IMR-90 (cell line): ENCODE results near the gene INTS2.

Source experiments
- CHD1 ChIP-seq: IDR thresholded peaks from 2 replicates; pipeline ENCODE4 v1.6.1; 2012; ENCODE audit warnings: low read depth, low read length, improper control_type of control experiment
- CTCF ChIP-seq: conservative IDR thresholded peaks from 2 replicates; pipeline ENCODE4 v1.5.1; 2012; ENCODE audit warnings: mild to moderate bottlenecking, low read depth, low read length, improper control_type of control experiment
- ELK1 ChIP-seq: fragments of 150-350 bp; IDR thresholded peaks from 2 replicates; pipeline ENCODE4 v1.6.1; 2016; ENCODE audit warnings: low read depth, mild to moderate bottlenecking, low read length, moderate library complexity, borderline replicate concordance
- MAZ ChIP-seq: IDR thresholded peaks from 2 replicates; pipeline ENCODE4 v1.6.1; 2012; ENCODE audit warnings: low read depth, mild to moderate bottlenecking, low read length, improper control_type of control experiment, moderate library complexity, borderline replicate concordance
- POLR2A ChIP-seq: IDR thresholded peaks from 2 replicates; pipeline ENCODE4 v1.6.1; 2012; ENCODE audit warnings: mild to moderate bottlenecking, low read depth, low read length
- RAD21 ChIP-seq: IDR thresholded peaks from 2 replicates; pipeline ENCODE4 v1.6.1; 2012; ENCODE audit warnings: low read length, improper control_type of control experiment
- RCOR1 ChIP-seq: IDR thresholded peaks from 2 replicates; pipeline ENCODE4 v1.6.1; 2012; ENCODE audit warnings: mild to moderate bottlenecking, low read length, improper control_type of control experiment; ENCODE audit not compliant: insufficient replicate concordance
- RFX5 ChIP-seq: IDR thresholded peaks from 2 replicates; pipeline ENCODE4 v1.8.0; 2012; ENCODE audit warnings: low read depth, mild to moderate bottlenecking, low read length, moderate library complexity
- USF2 ChIP-seq: fragments of 150-350 bp; IDR thresholded peaks from 2 replicates; pipeline ENCODE4 v1.6.1; 2017; ENCODE audit warnings: mild to moderate bottlenecking, antibody characterized with exemption, low read length, low read depth

- TF ChIP-seq MAZ (no peak), CTCF (no peak), RFX5 (no peak), RAD21 (no peak), POLR2A (no peak), ELK1 (no peak), USF2 (no peak), RCOR1 (no peak), CHD1 (no peak)
Observed at GRCh38 chr17:61848247-61848646, 79.5 kb downstream of the INTS2 start.
